Ureter (tissue), 1 donor: Measurements from ENCODE around the gene VWDE. TPM values are rescaled to one million over a fixed set of nuclear protein-coding genes. Genes with fewer than 3 reads are reported as not detected.

Source experiments
- DNase-seq: peaks from one replicate; pipeline ENCODE4 v3.0.0-alpha.2; 2020; ENCODE audit warnings: low spot score
- total RNA-seq: library from RNA; stranded (reverse); gene quantifications from one replicate; pipeline ENCODE4 v1.2.4, GENCODE V29; 2023
- donor health status: DM: yes; HTN: yes; CAD: no.

VWDE gene
- total RNA-seq, 1 donor from 2014 or later = 2.6 TPM

DNA sequence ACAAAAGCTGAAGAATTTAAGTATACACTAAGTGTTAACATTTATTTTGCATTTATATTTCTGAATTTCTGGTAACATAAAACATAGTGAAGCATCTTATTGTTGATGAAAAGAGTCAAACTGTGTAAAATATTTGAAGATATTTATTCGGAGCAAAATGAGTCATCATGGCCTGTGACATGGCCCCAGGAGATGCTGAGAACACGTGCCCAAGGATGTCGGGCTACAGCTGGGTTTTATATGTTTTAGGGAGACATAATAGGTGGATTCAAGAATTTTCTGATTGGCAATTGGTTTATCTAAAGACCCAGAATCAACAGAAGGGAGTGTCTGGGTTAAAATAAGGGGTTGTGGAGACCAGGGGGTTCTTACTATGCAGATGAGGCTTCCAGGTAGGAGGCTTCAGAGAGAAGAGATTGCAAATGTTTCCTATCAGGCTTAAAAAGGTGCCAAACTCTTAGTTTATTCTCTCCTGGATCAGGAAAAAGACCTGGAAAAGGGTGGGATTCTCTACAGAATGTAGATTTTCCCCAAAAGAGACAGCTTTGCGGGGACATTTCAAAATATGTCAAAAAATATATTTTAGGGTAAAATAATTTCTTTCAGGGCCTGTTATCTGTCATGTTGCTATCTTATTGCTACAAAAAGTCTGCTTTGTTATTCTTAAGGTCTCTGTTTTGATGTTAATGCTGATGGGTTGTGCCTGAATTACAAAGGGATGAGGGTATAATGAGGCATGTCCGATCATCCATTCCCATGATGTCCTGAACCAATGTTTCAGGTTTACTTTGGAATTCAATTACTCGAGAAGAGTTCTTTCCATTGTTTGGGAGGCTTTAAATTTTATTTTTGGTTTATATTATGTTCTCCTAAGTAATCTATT lies 74.5 kb downstream of the VWDE start:
- no peak for DNase-seq

DNA sequence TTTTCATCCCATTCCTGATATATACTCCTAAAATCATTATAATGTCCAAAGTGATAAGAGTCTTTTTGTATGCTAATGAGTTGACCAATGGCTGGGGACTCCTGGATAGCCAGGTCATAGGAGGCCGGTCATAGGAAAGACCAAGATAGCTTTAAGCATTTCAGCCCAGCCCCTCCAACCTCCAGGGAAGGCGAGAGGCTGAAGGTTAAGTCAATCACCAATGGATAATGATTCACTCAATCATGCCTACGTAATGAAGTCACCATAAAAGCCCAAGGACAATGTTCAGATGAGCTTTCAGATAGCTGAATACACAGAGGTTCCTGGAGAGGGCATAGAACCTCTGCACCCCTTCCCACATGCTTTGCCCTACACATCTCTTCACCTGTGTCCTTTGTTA lies 75.7 kb downstream of the VWDE start:
- DNase-seq = no peak

DNA sequence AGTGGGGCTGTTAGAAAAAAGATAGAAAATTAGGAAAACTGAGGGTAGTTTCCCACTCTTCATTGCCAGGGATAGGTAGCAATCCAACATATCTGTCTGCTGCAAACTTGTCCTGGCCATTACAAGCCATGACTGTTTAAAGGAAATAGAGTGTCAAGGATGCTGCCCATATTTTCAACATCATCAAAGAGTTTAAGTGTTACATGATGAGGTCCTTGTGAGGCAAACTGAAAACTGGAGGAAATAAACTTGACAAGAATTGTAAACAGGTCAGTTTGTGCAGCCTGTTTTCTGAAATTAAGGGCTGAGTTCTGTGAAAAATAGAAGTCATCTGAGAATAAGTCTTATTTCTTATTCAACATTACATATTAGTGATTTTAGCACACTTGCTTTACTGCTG lies 78.0 kb downstream of the VWDE start:
- no peak for DNase-seq

DNA sequence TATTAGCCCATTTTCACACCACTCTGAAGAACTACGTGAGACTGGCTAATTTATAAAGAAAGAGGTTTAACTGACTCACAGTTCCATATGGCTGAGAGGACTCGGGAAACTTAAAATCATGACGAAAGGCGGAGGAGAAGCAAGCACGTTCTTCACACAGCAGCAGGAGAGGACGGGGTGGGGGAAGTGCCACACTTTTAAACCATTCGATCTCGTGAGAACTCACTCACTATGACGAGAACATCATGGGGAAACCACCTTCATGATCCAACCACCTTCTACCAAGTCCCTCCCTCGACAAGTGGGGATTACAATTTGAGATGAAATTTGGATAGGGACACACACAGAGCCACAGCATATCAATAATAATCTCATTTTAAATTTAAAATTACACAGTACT lies 80.2 kb downstream of the VWDE start:
- no peak for DNase-seq

DNA sequence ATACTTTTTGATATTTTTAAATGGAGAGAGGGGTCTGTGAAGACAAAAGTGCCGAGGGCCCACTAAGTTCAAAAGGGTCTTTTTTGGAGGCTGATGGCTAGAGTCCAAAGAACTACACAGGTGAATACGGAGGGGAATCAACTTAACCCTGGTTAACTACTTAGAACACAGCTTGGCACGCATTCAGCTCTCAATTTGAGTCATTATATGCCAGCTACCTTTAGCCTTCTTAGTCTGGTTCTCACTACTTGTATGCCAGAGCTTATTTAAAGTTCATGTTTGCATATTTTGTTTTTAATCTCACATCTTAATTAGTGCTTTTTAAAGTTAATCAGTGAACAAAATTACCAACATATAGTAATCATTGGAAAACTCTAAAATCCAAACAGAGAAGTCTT lies 80.8 kb downstream of the VWDE start:
- DNase-seq = no peak

DNA sequence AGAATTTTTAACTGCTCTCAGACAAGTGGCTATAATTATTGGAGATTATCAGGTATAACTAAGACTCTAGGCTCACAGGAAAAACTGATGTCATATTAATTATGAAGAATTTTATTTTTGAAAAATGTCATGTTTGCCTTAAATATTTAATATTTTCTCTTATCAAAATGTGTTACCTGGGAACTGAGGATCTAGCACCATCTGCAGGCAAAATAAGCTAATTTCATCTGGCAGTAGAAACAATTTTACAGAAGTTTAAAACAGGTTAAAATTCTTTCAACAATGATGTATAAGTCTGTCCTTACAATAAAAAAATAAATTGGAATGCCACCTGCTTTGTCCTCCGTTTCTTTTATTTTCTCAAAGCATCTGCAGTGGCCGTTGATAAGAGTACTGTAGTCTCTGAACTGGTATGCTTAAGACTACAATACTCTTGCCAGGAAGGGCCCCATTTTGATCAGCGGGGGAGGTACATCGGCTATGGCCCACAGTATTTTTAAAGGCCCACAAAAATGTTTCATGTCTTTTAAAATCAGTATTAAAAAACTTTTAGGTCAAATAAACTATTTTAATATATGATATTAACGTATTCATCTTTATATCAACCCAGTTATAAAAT lies 81.3 kb downstream of the VWDE start:
- DNase-seq = no peak

DNA sequence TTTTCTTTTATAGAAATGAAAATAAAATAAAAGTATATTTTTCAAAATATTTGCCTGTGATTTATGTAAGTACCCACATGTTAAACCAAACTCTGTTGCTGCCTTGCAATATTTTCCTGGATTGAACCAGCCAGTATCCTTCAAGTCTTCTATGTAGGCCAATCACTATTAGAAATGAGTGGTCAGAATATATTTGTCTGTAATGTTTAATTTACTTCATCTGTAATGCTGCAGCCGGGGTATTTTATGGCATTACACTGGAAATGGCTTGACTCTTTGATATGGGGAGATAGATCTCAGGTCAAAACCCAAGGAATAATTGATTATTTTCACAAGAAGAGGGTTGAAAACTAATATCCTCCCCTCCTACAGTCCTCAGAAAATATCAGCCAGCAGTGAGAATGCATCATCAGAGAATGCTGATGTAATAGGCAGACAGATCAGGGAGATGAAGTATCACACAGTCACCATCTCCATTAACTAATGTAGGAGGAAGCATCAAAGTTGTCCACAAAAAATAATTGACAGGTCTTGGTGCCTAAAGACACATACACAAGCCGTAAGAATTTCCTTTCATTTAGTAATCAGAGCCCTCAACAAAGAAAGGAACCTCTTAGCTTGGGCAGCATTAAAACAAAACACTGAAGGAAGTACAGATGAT lies 82.5 kb downstream of the VWDE start:
- DNase-seq = no peak

DNA sequence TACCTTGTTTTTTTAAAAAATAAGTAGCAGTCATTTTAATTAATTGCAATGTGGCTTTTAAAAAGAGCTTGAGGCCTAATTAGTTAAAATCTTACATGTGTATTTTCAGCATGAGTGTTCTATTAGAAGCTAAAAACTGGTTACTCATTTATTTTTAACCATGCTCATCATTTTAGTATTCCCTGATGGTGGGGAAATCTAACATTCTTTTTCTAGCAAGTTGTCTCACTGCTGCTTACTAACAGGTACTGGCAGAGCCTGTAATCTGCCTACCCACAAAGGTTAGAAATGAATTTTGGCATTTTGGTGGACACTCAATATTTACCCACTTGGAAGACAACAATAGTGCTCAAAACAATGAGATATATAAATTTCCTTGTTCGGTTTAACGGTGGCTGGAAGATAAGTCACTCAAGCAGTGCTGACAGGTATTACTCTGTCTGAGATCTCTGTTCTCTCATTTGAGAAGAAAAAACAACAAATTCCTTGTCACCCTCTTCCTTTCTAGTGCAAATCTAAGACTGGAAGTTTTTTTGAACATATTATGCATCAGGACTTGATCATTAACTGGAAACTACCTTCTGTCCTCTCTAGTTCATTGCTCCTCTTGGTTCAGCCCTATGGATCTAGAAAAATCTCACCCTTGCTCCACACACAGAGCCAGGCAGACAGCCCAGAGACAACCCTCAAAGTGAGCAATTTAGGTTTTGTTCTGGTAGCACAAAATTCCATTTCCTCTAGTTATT lies 83.3 kb downstream of the VWDE start:
- DNase-seq = no peak

DNA sequence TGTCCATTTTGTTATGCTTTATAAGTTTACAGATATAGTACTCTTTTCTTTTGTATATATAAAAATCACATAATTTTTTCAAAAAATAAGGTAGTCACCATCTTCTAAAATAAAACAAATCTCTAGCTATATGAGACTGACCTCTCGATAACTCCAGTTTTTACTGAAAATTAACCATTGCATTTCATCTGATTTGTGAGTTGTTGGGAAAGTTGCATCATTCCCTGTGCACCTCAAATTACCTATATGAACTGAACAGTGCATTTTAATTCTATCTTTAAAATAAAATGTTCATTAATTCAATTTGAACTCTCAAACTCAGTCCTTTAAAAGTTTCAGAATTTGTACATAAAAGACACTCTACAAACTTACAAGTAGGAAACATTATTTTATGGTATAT lies 86.0 kb downstream of the VWDE start:
- no peak for DNase-seq

DNA sequence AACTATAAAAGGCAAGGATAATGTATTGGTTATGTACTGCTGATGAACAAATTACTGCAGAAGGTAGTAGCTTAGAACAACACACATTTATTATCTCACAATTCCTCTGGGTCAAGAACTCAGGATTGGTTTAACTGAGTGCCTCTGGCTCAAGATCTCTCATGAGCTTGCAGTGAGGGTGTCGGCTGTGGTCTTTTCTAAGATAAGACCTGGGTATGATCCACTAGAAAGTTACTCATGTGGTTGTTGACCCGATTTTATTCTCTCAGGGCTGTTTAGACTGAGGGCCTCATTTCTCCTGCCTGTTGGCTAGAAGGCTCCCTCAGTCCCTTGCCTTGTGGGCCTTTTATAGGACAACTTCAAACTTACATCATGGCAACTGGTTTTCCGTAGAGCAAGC lies 86.7 kb downstream of the VWDE start:
- no peak for DNase-seq

DNA sequence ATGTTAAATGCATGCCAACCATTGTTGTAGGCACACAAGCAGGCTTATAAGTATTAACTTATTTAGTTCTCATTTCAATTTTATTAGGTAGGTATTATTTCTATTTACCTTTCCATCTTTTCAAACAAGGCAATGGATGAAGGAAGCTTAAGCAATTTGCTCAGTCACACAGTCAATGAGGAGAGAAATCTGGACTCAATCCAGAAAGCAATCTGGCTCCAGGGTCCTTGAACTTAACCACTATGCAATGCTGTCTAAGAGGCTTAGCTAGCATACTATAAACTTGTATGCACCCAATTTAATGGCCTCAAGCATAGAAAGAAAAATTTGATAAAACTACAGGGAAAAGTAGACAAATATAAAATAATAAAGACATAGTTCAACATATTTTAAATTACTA lies 88.6 kb downstream of the VWDE start:
- DNase-seq = no peak

DNA sequence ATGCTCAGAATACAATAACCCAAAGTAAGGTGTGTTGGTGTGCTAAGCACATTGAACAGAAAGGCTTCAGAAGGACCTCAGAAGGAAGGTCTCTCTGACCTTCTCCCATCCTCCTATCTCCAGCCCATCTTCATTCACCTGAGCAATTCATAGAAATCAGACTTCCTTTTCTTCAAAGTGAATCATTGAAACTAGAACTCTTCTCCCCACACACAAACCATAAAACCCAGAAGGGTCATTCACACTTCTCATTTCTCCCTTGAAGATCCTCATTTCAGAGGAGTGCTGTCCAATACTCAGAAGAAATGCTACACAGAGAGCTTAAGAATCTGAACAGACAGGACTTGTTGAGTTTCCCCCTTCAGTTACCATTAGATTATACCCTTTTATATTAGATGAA lies 89.5 kb downstream of the VWDE start:
- DNase-seq = no peak

DNA sequence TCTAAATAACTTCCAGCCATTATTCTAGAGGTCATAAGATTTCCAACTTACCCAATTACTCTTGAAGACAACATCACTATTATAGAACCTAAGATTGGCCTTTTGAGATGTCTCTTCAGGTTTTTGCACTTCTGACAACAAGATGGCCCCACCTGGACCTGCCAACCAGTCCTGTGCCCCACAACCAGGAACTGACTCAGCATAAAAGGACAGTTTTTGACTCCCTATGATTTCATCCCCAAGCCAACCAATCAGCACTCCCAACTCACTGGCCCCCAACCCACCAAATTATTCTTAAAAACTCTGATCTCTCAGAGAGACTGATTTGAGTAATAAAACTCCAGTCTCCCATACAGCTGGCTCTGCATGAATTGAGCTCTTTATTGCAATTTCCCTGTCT lies 98.2 kb downstream of the VWDE start:
- DNase-seq = no peak

DNA sequence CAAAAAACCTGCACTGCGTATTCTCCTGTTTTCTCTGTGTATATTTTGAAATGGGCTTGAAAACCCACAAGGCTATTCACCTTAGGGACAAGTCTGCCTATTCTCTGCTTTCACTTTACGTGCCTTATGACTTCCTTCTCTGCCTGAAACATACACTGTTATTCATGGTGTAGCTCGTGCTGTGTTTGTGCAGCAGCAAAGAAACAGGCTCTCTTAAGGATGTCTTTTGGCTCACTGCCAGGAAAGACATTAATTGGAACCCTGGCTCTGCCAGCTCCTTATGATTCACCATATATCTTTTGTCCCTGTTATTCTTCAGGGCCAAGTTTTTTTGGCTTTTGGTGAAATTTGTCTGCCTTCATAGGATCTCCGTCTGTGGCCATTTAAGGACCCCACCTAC lies 100.2 kb downstream of the VWDE start:
- no peak for DNase-seq

DNA sequence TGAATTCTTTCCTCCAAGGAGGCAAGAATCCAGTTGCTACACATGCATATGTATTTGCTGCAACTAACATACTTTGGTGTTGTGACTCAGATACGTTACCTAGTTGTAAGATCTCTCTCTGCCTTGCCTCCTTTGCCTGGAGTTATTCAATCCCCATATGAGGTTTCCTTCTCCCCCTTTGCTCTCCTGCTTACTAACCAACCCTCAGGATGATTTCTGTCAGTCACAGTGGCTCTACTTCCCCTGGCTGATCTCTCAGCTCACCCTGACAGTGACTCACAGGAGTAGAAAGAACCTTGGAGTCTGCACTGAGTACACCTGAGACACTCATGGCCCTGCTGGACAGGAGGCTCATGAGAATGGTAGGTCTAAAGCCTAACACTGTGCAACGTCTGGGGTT lies 100.6 kb downstream of the VWDE start:
- DNase-seq = no peak

DNA sequence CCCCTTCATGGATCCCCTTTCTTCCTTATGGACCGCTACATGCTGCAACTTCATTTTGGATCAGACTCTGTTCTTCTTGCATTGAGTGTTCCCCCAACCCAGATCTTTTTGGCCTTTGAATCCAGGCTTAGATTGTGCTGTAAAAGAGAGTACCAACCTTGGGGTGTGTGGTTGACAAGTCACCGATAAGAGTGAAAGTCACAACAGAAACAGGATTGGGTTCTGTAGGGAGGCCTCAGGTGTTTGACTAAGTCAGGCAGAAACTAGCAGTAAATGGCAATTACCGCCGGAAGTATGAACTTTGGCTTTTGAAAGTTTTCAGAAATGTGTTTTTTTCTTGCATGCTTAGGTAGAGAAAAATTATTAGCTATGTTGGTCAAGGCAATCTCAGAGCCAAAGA lies 103.2 kb downstream of the VWDE start:
- no peak for DNase-seq

DNA sequence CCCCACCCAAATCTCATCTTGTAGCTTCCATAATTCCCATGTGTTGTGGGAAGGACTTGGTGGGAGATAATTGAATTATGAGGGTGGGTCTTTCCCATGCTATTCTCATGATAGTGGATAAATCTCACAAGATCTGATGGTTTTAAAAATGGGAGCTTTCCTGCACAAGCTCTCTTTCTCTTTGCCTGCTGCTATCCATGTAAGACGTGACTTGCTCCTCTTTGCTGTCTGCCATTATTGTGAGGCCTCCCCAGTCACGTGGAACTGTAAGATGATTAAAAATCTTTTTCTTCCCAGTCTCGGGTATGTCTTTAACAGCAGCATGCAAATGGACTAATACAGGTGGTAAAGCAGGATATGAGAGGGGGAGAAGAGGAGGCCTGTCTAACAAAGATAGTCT lies 104.3 kb downstream of the VWDE start:
- DNase-seq = no peak

DNA sequence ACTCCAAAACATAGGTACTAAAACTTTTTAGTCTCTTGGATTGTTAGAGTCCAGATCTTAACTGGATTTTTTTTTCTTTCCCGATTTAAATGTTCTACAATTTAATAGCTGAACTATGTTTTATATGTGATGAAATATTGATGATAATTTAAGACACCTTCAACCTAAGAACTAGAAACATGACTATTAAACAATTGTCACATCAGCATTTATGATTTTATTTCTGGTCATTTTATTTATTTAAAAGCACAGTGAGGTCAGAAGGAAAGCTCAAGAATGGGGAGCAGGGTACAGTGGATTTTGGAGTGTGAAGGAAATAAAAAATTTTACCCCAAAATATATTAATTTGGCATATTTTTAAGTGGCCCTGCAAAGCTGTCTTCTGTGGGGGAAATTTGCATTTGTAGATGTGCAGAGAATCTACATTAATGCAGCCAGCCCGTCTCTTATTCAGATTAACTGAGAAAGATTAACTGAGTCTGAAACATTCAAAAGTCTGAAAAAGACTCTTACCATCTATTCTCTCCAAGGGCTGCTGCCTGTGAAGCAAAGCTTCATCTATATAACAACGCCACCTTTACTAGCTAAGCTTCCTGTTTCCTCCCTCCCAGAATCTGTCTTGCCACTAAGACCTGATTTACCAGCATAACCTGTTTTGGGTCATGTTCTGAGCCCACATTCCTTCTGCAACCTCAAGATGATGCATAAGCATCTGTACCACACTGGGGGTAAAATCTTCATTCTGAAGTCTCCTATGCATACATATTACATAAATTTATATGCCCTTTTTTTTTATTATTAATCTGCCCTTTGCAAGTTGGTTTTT lies 106.2 kb downstream of the VWDE start:
- no peak for DNase-seq

DNA sequence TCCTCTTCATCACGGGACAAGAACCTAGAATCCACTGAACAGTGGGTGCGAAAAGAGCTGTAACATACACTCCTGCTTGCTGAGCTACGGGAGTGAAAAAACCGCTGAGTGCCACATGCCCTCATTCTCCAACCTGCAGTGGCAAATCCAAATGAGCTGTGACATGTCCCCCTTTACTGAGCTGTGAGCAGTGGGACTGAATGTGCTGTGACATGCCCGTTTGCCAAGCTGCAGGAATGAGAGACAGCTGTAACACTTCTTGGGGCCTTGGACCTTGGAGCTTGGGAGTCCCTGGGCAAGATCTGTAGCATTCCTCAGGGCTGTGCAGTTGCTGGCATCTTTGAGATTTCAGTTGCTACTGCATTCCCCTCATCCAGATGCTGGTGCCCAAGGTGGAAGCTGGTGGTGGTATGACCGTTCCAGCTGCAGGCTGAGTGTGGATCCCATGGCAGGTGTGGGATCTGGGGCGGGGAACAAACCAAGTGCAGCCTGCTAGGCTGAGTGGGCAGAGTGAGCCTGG lies 107.6 kb downstream of the VWDE start:
- no peak for DNase-seq

DNA sequence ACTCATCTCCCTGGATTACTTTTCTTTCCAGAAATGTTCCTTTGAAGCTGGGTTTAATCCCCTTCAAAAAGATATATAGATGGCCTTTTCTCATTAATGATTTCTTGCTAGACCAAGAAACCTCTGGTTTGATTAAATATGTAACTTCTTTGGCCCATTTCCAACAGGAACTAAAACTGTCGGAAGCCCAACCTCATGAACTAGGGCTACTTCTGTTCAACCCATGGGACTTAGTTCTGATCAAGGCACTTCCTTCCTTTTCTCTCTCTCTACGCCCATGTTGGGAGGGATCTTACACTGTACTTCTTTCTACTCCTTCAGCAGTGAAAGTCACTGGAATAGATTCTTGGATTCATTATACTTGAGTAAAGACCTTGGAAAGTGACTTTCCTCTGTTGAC lies 109.0 kb downstream of the VWDE start:
- DNase-seq = no peak

DNA sequence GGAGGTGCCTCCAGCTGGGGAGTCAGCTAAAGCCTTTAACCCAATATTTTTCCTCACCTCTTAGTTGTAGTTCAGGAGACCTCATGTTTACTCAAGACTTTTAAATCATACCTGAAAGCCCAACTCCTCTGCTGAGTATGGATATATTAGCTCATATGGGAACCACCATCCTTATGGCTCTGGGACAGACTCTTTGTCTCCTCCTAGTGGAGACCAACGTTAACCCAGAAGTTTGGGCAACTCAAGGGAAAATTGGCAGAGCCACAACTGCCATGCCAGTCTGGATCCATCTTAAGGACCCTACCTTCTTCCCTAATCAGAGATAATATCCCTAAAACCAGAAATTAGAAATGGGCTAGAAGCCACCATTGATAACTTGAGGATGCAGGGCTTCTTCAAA lies 111.8 kb downstream of the VWDE start:
- DNase-seq = no peak
